Stimulated activated CD8-positive, alpha-beta memory T cell treated with anti-CD3 and anti-CD28 coated beads, Interleukin-15, amount 100 ng/mL, for 1 hour (primary cell): ENCODE data around the gene GLI1.
"Not testable (repeated sequence)": the region's sequence is repeated elsewhere in the genome, so short reads cannot be mapped to it uniquely, and the experiment has no call there.

Source experiments
- DNase-seq: peaks from one replicate; pipeline ENCODE4 v3.0.0-alpha.2; 2020; ENCODE audit warnings: low read depth

GLI1 gene

GRCh38 chr12:57476162-57476992, 16.8 kb downstream of the GLI1 start:
- no peak for DNase-seq

- no peak for DNase-seq
Observed at GRCh38 chr12:57476993-57477709, 17.6 kb downstream of the GLI1 start.

DNA sequence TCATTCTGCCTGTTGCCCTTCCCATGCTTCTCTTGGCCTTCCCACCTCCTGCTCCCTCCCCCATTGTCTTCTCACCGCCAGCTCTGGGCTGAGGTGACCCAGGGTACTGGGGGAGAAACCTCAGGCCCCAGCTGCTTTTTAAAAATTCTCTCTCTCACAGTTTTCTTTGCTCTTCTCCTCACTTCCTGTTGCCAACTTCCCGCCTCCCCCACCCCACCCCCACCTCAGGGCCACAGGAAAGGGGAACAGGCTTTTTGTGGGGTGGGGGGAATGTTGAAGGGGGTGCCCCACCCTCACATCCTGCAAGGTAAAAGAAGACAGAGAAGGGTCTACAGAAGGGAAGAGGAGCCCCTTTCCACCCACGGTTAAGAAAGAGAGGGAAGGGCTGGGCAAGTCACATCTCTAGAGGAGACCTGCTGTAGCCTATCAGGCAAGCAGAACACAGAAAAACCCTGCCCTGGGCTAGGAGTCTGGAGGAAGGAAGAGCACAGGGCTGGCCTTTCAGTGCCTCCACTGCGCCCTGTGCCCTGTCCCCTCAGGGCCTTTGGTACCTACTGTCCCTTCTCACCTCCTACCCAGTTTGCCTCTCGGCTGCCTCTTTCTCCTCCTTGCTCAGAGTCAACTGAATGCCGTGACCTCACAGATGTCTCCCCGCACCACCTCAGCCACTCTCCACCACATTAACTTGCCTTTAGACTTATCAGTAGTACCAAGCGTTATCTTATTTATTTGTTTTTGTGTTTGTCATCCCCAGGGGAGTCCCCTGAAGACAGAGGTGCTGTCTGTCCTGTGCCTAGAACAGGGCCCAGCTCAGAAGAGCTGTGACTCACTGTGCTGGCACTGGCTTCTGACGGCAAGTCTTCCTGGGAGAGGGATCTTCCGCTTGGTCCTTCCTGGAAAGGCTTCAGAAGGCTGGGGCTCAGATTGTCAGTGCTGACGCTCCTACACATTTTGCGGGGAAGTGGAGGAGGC, 18.4 kb downstream of the GLI1 start:
- no peak for DNase-seq

GRCh38 chr12:57479043-57479375, 19.4 kb downstream of the GLI1 start:
- no peak for DNase-seq

DNA sequence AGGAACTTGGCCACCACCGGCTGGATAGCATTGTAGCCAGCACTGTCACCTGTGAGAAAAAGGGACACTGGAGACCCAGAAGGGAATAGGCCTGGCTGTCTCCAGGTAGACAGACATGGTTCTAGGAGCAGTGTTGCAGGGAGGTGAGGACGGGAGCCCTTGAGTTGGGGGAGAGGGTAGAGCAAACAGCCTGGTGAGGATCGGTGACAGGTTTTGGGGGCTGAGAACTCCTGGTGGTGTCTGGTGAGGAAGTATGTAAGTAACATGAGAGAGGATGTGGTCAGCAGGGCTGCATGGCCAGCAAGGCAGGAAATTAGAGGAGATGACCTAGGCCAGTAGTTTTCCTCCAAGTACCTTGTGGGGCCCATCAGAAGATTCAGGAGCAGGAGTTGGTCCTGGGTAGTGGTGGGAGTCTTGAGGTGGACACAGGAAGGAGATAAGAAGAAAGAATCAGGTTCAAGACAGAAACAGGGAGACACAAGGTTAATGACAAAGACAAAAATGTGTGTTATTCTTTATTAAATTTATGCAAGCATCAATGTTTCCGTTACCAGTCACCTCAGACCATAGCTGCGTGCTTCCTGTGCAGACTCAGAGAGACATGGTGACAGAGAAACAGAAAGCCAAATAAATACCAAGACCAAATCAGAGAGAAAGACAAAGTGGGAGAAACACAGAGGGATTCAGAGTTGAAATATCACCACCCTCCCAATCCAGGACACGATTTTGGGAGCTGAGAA, 20.0 kb downstream of the GLI1 start, which contains the start of gene ARHGAP9:
Gene ARHGAP9 (minus strand): TSS at position 491 of the 740 bp plus-strand sequence. CDS start 460 bp downstream, at position 31.
- no peak for DNase-seq

GRCh38 chr12:57481671-57482070, 22.1 kb downstream of the GLI1 start:
- DNase-seq, result no peak

- DNase-seq, result no peak
Observed at GRCh38 chr12:57483466-57483865, 23.9 kb downstream of the GLI1 start.

DNA sequence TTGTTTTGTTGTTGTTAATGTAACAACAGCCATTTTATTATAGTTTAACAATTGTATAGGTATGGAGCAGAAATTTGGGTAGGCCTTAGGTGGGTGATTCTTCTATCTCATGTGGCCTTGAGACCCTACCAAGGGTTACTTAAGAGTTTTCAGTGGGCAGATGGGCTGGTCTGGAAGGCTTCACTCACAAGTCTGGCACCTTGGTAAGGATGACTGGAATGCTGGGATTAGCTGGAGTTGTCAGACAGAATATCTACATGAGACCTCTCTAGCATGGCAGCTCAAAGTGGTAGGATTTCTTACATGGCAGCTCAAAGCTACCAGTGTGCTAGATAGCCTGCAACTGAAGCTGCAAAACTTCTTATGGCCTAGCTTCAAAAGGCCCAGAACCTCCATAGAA, 26.1 kb downstream of the GLI1 start:
- no peak for DNase-seq

DNA sequence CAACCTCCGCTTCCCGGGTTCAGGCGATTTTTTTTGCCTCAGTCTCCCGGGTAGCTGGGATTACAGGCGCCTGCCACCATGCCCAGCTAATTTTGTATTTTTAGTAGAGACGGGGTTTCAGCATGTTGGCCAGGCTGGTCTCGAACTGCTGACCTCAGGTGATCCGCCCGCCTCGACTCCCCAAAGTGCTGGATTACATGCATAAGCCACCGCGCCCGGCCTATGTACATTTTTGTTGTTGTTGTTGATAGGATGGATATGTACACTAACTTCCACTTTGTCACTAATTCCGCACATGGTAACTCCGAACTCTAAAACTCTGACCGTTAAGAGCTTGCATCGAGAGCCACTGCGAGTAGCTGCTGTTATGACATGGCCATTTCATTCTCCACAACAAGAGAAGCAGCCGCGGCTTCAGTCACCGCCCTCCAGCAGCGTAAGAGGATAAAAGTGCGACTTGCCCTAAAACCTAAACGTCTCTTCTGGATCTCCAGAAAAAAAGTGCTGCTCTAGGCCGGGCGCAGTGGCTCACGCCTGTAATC, 27.5 kb downstream of the GLI1 start:
- DNase-seq, result no peak

DNA sequence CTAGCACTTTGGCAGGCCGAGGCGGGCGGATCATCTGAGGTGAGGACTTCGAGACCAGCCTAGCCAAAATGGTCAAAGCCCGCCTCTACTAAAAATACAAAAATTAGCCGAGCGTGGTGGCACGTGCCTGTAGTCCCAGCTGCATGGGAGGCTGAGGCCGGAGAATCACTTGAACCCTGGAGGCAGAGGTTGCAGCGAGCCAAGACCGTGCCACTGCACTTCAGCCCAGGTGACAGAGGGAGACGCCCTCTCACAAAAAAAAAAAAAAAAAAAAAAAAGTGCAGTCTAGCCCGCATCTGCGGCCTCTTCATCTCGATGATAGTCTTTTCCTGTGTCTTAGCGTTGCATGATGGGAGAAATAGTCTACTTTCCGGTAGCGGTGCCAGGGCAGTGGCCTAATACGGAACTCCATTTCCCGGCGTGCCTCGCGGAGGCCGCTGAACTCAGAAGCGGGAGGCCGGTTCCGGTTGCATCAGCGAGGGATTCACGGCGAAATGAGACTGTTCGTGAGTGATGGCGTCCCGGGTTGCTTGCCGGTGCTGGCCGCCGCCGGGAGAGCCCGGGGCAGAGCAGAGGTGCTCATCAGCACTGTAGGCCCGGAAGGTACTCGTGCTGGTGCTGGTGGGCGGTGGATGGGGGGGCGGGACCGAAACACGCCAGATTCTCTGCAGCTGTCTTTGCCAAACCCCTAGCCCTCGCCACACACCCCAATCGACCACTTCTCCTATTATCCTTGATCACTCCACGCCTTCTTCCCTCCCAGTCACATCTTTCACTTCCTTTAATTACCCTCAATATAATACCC, 28.2 kb downstream of the GLI1 start, which contains the start of gene MARS1:
Gene MARS1 (plus strand): TSS at position 472 of the 805 bp plus-strand sequence. CDS start 23 bp downstream, at position 495.
- peak; percentile 83 for DNase-seq

DNA sequence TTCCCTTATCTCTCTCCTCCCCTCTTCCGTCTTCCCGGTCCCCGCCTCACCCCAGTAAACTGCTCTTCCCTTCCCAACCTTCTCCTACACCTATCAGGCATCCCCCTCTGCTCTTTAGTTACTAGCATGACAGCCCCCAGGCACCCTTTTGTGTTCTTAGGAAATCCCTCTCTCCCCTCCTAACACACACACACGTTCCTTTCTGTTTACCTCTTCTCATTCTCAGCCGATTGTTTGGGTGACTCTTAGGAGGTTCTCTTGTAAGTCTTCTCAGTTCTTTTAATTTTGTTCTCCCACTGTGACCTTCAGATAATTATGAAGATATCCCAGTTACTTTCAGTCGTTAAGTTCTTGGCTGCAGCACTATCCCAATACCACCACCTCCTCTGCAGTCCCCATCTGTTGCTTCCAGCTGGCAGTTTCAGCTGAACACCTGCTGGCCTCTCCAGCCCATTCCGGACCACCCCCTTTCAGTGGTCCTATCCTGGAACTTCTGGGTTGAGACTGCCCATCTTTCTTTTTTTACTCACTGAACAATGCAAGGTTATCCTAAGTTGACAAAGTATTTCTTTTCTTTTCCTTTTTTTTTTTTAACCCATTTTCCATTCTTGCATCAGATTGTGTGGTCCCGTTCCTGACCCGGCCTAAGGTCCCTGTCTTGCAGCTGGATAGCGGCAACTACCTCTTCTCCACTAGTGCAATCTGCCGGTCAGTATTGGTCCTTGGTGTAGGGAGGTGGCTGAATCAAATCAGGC, 29.0 kb downstream of the GLI1 start:
- no peak for DNase-seq

- no peak for DNase-seq
Observed at GRCh38 chr12:57489157-57489641, 29.6 kb downstream of the GLI1 start.

GRCh38 chr12:57490126-57490525, 30.5 kb downstream of the GLI1 start:
- DNase-seq, result no peak

DNA sequence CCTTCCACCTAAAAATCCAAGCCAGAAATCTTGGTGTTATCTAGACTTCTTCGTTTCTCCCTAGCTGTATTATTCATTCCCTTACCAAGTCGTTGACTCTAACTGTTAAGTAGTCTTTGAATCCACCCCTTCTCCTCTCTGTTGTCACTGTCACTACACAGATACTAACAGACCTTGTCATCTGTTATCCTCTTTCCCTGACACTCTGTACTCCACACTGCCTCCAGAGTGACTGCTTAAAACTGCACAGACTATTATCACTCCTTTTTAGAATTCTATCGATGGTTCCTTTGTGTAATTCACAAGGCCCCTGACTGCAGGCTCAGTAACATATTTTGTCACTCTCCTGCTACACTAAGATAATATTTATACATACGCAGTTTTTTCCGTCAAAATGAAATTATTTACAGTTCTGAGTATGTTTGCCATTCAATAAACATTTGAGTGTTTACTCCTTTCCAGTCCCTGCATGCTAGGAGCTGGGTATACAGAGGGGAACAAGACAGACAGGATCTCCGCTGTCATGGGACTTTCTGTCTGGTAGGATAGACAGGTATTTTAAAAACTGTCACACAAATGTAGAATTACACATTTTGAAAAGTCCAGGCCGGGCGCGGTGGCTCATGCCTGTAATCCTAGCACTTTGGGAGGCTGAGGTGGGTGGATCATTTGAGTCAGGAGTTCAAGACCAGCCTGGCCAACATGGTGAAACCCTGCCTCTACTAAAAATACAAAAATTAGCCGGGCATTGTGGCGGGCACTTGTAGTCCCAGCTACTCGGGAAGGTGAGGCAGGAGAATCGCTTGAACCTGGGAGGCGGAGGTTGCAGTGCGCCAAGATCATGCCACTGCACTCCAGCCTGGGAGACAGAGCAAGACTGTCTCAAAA, 32.1 kb downstream of the GLI1 start:
- DNase-seq, result no peak

DNA sequence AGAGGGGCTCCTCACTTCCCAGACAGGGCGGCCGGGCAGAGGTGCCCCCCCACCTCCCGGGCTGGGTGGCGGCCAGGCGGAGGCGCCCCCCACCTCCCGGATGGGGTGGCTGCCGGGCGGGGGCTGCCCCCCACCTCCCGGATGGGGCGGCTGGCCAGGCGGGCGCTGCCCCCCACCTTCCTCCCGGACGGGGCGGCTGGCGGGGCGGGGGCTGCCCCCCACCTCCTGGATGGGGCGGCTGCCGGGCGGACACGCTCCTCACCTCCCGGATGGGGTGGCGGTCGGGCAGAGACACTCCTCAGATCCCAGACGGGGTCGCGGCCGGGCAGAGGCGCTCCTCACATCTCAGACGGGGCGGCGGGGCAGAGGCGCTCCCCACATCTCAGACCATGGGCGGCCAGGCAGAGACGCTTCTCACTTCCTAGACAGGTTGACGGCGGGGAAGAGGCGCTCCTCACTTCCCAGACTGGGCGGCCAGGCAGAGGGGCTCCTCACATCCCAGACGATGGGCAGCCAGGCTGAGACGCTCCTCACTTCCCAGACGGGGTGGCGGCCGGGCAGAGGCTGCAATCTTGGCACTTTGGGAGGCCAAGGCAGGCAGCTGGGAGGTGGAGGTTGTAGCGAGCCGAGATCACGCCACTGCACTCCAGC, 35.6 kb downstream of the GLI1 start:
- DNase-seq, result not testable (repeated sequence)

- no peak for DNase-seq
Observed at GRCh38 chr12:57496822-57497221, 37.2 kb downstream of the GLI1 start.

DNA sequence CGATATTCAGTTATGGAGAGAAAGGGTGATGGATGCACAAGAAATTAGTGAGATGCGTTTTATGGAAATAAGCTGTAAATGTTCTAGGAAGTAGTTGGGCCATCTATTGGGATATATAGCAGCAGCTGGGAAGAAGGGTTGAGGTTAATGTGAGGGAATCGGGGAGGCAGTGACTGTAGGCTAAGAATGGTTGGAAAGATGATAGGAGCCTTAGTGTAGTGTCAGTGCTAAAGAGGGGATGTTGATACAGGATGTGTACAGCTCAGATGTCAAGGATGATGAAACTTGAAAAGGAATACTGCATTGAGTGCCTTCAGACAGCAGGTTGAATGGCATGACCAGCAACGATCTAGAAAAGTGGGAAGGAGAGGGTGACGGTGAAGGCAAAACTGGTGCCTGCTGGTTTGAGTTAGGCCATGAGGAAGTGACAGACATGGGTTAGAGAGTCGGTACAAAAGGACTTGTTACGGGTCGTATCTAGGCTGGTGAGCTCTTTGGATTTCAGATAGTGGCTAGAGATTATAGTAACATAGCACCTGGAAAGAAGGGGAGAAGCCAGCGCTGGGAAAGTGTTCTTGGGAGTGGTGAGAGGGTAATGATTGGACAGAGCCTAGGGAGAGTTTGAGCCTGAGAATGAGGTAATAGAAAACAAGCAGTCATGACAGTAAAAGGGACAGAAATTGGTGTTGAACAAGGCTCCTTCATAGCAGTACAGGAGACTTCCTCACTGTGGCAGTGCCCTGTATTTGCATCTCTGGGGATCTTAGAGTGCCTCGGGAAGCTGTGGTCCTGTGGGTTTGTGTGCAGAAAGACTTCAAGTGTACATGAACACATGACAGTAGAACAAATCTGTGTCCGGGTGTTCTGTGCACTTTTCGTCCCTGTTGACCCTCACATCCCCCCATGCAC, 37.9 kb downstream of the GLI1 start:
- DNase-seq, result no peak
